K562 (cell line): ENCODE measurements around the gene RAD21L1. TPM values are rescaled to one million over a fixed set of nuclear protein-coding genes. Genes with fewer than 3 reads are reported as not detected.

ENCODE experiments used
- ATAC-seq: fragments of 200-7000 bp; cut with Tn5 transposase; 3 replicates; pipeline ENCODE4 v1.9.1; 2020; ENCODE audit warnings: moderate library complexity
- BruUV-seq: library from RNA; stranded (reverse); fragments of 400-500 nt; replicated peaks from 2 replicates; lab custom pipeline; 2021; lab: Mats Ljungman, UMichigan
- CTCF ChIA-PET: fragments of 300-600 bp; formaldehyde crosslinking; extraction: SDS; loops from one replicate; lab custom pipeline; 2021; ENCODE audit warnings: low intra/inter-chr PET ratio; lab: Yijun Ruan, JAX
- POLR2A ChIA-PET: fragments of 300-600, 350-650 bp; sonication (Branson Sonifier 250); formaldehyde crosslinking; extraction: SDS; loops from one replicate; lab custom pipeline; 2021; ENCODE audit warnings: antibody characterized with exemption, inconsistent platforms; lab: Yijun Ruan, JAX
- DNase-seq, 4 experiments: peaks; one replicate each; pipeline versions ENCODE4 v3.0.0 to v3.0.0-alpha.2; 2011 to 2018; ENCODE audit warnings: low spot score in 3 of 4, mixed read lengths in 3 of 4; ENCODE audit errors: extremely low read depth in 1 of 4
- FAIRE-seq: peaks from 2 replicates; lab custom pipeline; 2011; peaks lifted over from hg19 to GRCh38; lab: Jason Lieb, UNC
- H2AFZ ChIP-seq: 2 replicates; pipeline ENCODE4 v1.6.0; 2011; ENCODE audit warnings: low read depth, low read length, control low read depth, inconsistent platforms
- H3K27ac ChIP-seq: fragments of 200-600 bp; 3 replicates; pipeline ENCODE4 v1.8.0; 2011; ENCODE audit warnings: low read depth, mild to moderate bottlenecking, control low read depth, inconsistent platforms, low read length, moderate library complexity, mixed read lengths; ENCODE audit errors: extremely low read depth
- H3K27me3 ChIP-seq, 2 experiments: fragments of 300-600 bp in 1 of 2; 2 replicates in 1 of 2; 3 replicates in 1 of 2; pipeline versions ENCODE4 v1.6.0 to v1.8.0; 2011; ENCODE audit warnings: inconsistent platforms in 2 of 2, low read length in 2 of 2, mild to moderate bottlenecking in 1 of 2, mixed read lengths in 1 of 2, moderate library complexity in 1 of 2; ENCODE audit not compliant: control insufficient read depth in 2 of 2, insufficient read depth in 2 of 2
- H3K36me3 ChIP-seq: fragments of 300-600 bp; 3 replicates; pipeline ENCODE4 v1.8.0; 2011; ENCODE audit warnings: mild to moderate bottlenecking, low read length, inconsistent platforms; ENCODE audit not compliant: control insufficient read depth, insufficient read depth
- H3K4me1 ChIP-seq, 2 experiments: fragments of 200-600 bp in 1 of 2; replicated peaks in 1 of 2; 2 replicates in 1 of 2; 3 replicates in 1 of 2; pipeline versions ENCODE4 v1.5.1 to v1.8.0; 2011; ENCODE audit warnings: inconsistent platforms in 2 of 2, low read length in 2 of 2, mild to moderate bottlenecking in 1 of 2, mixed read lengths in 1 of 2, moderate library complexity in 1 of 2; ENCODE audit not compliant: control insufficient read depth in 2 of 2, insufficient read depth in 2 of 2
- H3K4me2 ChIP-seq: 2 replicates; pipeline ENCODE4 v1.6.1; 2011; ENCODE audit warnings: low read length, control low read depth, inconsistent platforms, mixed read lengths; ENCODE audit not compliant: insufficient read depth
- H3K4me3 ChIP-seq: fragments of 200-600 bp; sonication (generic), shearing (Covaris generic); 2 replicates; pipeline ENCODE4 v1.5.1; 2016; ENCODE audit warnings: control low read depth, inconsistent platforms
- H3K79me2 ChIP-seq: fragments of 200-600 bp; 3 replicates; pipeline ENCODE4 v1.8.0; 2011; ENCODE audit warnings: low read length, inconsistent platforms; ENCODE audit not compliant: control insufficient read depth, insufficient read depth
- H3K9ac ChIP-seq, 2 experiments: 2 replicates each; pipeline versions ENCODE4 v1.6.0 to v1.6.1; 2011; ENCODE audit warnings: low read depth in 2 of 2, low read length in 2 of 2, control low read depth in 1 of 2, inconsistent platforms in 1 of 2, mild to moderate bottlenecking in 1 of 2, mixed read lengths in 1 of 2; ENCODE audit not compliant: insufficient read depth in 1 of 2
- H3K9me1 ChIP-seq: one replicate; pipeline ENCODE4 v1.6.0; 2011; ENCODE audit warnings: inconsistent platforms, mild to moderate bottlenecking, low read length, moderate library complexity; ENCODE audit not compliant: control insufficient read depth, insufficient read depth
- H3K9me3 ChIP-seq: replicated peaks from 2 replicates; pipeline ENCODE4 v1.5.1; 2011; ENCODE audit warnings: low read depth, low read length, inconsistent platforms; ENCODE audit not compliant: control insufficient read depth, insufficient read depth
- H4K20me1 ChIP-seq: replicated peaks from 2 replicates; pipeline ENCODE4 v1.6.1; 2011; ENCODE audit warnings: low read length, inconsistent platforms, mixed read lengths; ENCODE audit not compliant: control insufficient read depth, insufficient read depth
- ADNP ChIP-seq: fragments of 200-800 bp; sonication (Bioruptor generic); IDR thresholded peaks from 2 replicates; pipeline ENCODE4 v1.6.1; 2016; ENCODE audit warnings: missing genetic modification characterization, missing compliant biosample characterization
- ARHGAP35 ChIP-seq: fragments of 450-650 bp; IDR thresholded peaks from 2 replicates; pipeline ENCODE4 v1.6.1; 2018; ENCODE audit not compliant: partially characterized antibody
- ATF7 ChIP-seq: fragments of 450-650 bp; IDR thresholded peaks from 2 replicates; pipeline ENCODE4 v1.7.1; 2014; ENCODE audit warnings: mild to moderate bottlenecking, moderate library complexity
- BCOR ChIP-seq: fragments of 450-650 bp; IDR thresholded peaks from 2 replicates; pipeline ENCODE4 v1.6.1; 2016
- CBX1 ChIP-seq: sonication (generic); IDR thresholded peaks from 2 replicates; pipeline ENCODE4 v1.6.1; 2016; ENCODE audit warnings: antibody characterized with exemption, low read depth, mild to moderate bottlenecking
- CC2D1A ChIP-seq: fragments of 450-650 bp; IDR thresholded peaks from 2 replicates; pipeline ENCODE4 v1.6.1; 2017; ENCODE audit warnings: mild to moderate bottlenecking
- CHD2 ChIP-seq: IDR thresholded peaks from 2 replicates; pipeline ENCODE4 v1.6.1; 2011; ENCODE audit warnings: low read depth, low read length
- CXXC5 ChIP-seq: fragments of 250-450 bp; sonication (Bioruptor Pico); IDR thresholded peaks from 2 replicates; pipeline ENCODE4 v1.8.0; 2022; ENCODE audit warnings: inconsistent platforms, mild to moderate bottlenecking, moderate library complexity
- EGR1 ChIP-seq: fragments of 450-650 bp; conservative IDR thresholded peaks from 2 replicates; pipeline ENCODE4 v1.6.1; 2017; ENCODE audit warnings: mild to moderate bottlenecking
- ERF ChIP-seq: fragments of 450-650 bp; formaldehyde crosslinking; IDR thresholded peaks from 2 replicates; pipeline ENCODE4 v1.4.0; 2020; ENCODE audit warnings: mild to moderate bottlenecking, mixed read lengths
- FOXK1 ChIP-seq: sonication (generic); formaldehyde crosslinking; IDR thresholded peaks from 2 replicates; pipeline ENCODE4 v1.8.0; 2022; ENCODE audit warnings: missing genetic modification reagents, mild to moderate bottlenecking, borderline replicate concordance
- HDGF ChIP-seq: fragments of 450-650 bp; IDR thresholded peaks from 2 replicates; pipeline ENCODE4 v1.6.1; 2016
- ILK ChIP-seq: fragments of 450-650 bp; IDR thresholded peaks from 2 replicates; pipeline ENCODE4 v1.6.1; 2016; ENCODE audit warnings: missing genetic modification characterization, low read depth, mild to moderate bottlenecking, missing compliant biosample characterization, moderate library complexity, borderline replicate concordance
- KLF13 ChIP-seq: fragments of 450-650 bp; IDR thresholded peaks from 2 replicates; pipeline ENCODE4 v1.6.1; 2016; ENCODE audit warnings: missing genetic modification characterization, low read depth, mild to moderate bottlenecking, missing compliant biosample characterization, moderate library complexity, borderline replicate concordance
- MED1 ChIP-seq: sonication (generic); formaldehyde crosslinking; IDR thresholded peaks from 2 replicates; pipeline ENCODE4 v1.8.1; 2023; ENCODE audit warnings: missing genetic modification reagents, borderline replicate concordance
- PHF8 ChIP-seq: fragments of 200-600 bp; sonication (generic); IDR thresholded peaks from 2 replicates; pipeline ENCODE4 v1.6.1; 2012; ENCODE audit warnings: mixed run types, mild to moderate bottlenecking, inconsistent platforms, low read length, moderate library complexity, borderline replicate concordance
- PML ChIP-seq: IDR thresholded peaks from 2 replicates; pipeline ENCODE4 v1.6.1; 2012; ENCODE audit warnings: low read length, inconsistent platforms
- PTBP1 ChIP-seq: fragments of 200-400 bp; formaldehyde crosslinking; IDR thresholded peaks from 2 replicates; pipeline ENCODE4 v1.6.1; 2017; ENCODE audit warnings: low read depth, low read length
- RCOR1 ChIP-seq, 2 experiments: IDR thresholded peaks; 2 replicates each; pipeline ENCODE4 v1.6.1; 2012; ENCODE audit warnings: low read depth in 2 of 2, low read length in 2 of 2, borderline replicate concordance in 1 of 2, improper control_type of control experiment in 1 of 2
- SMARCA5 ChIP-seq: fragments of 450-650 bp; IDR thresholded peaks from 2 replicates; pipeline ENCODE4 v1.6.1; 2016
- SRF ChIP-seq, 2 experiments: fragments of 250-450, 450-650 bp in 1 of 2; sonication (Bioruptor Pico) in 1 of 2; sonication (generic) in 1 of 2; formaldehyde crosslinking; IDR thresholded peaks; 2 replicates each; pipeline versions ENCODE4 v1.5.0 to v1.5.1; 2020 to 2022; ENCODE audit warnings: mild to moderate bottlenecking in 1 of 2, missing genetic modification reagents in 1 of 2
- ZNF668 ChIP-seq: fragments of 250-450 bp; sonication (Bioruptor Pico); IDR thresholded peaks from 2 replicates; pipeline ENCODE4 v1.8.0; 2022; ENCODE audit warnings: mild to moderate bottlenecking, inconsistent platforms
- WGBS: fragments of 100-300 bp; shearing (Covaris generic); methylation state at CpG from one replicate; pipeline ENCODE4 v1.1.6; 2016; ENCODE audit warnings: low coverage, mixed read lengths; ENCODE audit not compliant: insufficient coverage; ENCODE audit errors: missing lambda C conversion rate; 5-methylcytosine and 5-hydroxymethylcytosine counted together
- in situ Hi-C: fragments of 300-500 bp; cut with MboI; formaldehyde crosslinking; loops from 4 replicates; pipeline ENCODE4 v1.15.0; 2018; ENCODE audit warnings: inconsistent platforms, mixed read lengths
- intact Hi-C: fragments of 100-400 bp; cut with micrococcal nuclease; formaldehyde crosslinking; loops from 2 replicates; pipeline ENCODE4 v1.14.2; 2022
- polyA plus RNA-seq, 8 experiments: library from polyadenylated mRNA; depleted of rRNA in 4 of 8; stranded (reverse) in 5 of 8; unstranded in 3 of 8; fragments of >200 nt; fragmentation: Nextera tagmentation in 2 of 8; fragmentation: Illumina TruSeq in 1 of 8; extraction: Ambion mirVana in 2 of 8; extraction: Trizol in 1 of 8; gene quantifications; 2 replicates each; pipeline versions ENCODE4 v1.2.1 to v1.2.3, GENCODE V29; 2011 to 2014; ENCODE audit warnings: inconsistent platforms in 1 of 8, missing spikeins in 1 of 8
- total RNA-seq, 7 experiments: library from RNA; depleted of rRNA in 6 of 7; stranded (reverse); fragments of >200 nt in 6 of 7; fragmentation: Illumina TruSeq in 2 of 7; extraction: Trizol in 2 of 7; gene quantifications; 2 replicates each; pipeline versions ENCODE4 v1.2.1 to v1.2.3, GENCODE V29; 2011 to 2021; ENCODE audit warnings: low replicate concordance in 1 of 7
- TF ChIP-seq, protein P1 (sequence below): sonication (generic); formaldehyde crosslinking; IDR thresholded peaks from 2 replicates; pipeline ENCODE4 v1.8.1; 2023; ENCODE audit warnings: mild to moderate bottlenecking, missing genetic modification reagents
- TF ChIP-seq, protein P2 (sequence below): sonication (generic); formaldehyde crosslinking; IDR thresholded peaks from 2 replicates; pipeline ENCODE4 v1.8.0; 2022; ENCODE audit warnings: mild to moderate bottlenecking, missing genetic modification reagents

Gene RAD21L1
- total and polyA plus RNA-seq, 9 of the 15 experiments (the other 6 are each of a cell fraction or from before 2014, with no cell fraction given): 0.17 to 1.7 (median 0.45) TPM; not detected in 1

DNA sequence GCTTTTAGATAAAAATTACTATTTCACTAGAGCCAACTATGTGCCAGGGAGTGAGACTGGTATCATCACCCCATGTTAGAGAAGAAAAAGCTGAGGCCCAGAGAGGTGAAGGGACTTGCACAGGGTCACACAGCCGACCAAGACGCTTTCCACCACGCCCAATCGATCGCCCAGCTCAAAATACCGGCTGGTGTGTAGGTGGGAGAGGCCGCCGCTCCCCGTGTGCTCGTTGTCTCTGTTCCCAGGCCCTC lies 40.0 kb downstream of the RAD21L1 start:
- DNase-seq (no peak), FAIRE-seq (peak; percentile 80), ATAC-seq (no peak)
- H3K4me1 ChIP-seq: peaks cover 12 to 46% of the 10 kb centered on the region in 2 experiments
- peak overlapping the region; percentile 55 for H3K4me3 ChIP-seq
- no peaks in the 10 kb centered on the region for H4K20me1 ChIP-seq
- H3K9me1 ChIP-seq: no peaks in the 10 kb centered on the region
- intact Hi-C loops (no loop called here), in situ Hi-C loops (no loop called here)
- peaks cover 9% of the 10 kb centered on the region; the same call in 1 of the 2 replicates for H3K9me3 ChIP-seq
- H3K4me2 ChIP-seq: peak overlapping the region; percentile 63; the same call in 1 of the 2 replicates
- BruUV-seq: no TSS peak
- POLR2A ChIA-PET: interaction anchor here (2.5 kb wide), 1 partner anchor 14 kb away, joined by 8 read pairs; no protein-coding TSS in a partner anchor
- no peaks in the 10 kb centered on the region; the same call in 2 of the 3 replicates for H3K79me2 ChIP-seq
- H3K9ac ChIP-seq: peak overlapping the region; percentile 55 to 88; a peak in 3 of 4 replicates
- 0% methylated on average over 5 of the region's 10 CpGs for WGBS
- no peaks in the 10 kb centered on the region; the same call in 2 of the 3 replicates for H3K36me3 ChIP-seq
- CTCF ChIA-PET: interaction anchor here (0.6 kb wide), 1 partner anchor 156 kb away, joined by 3 read pairs; no protein-coding TSS in a partner anchor
- H3K27ac ChIP-seq: peak overlapping the region; percentile 77
- H3K27me3 ChIP-seq: no peaks in the 10 kb centered on the region
- peak overlapping the region; percentile 74 for H2AFZ ChIP-seq
- TF ChIP-seq BCOR (peak; percentile 99), FOXK1 (no peak), PHF8 (peak; percentile 2; the same call in 1 of the 2 replicates), MED1 (CRISPR knock-in tag) (no peak), CXXC5 (peak; percentile 26), SRF (CRISPR knock-in tag; IDR thresholded peaks at IDR 0.05) (no peak), ARHGAP35 (no peak), EGR1 (peak; percentile 31), ATF7 (no peak), CHD2 (no peak), ZNF668 (CRISPR knock-in tag) (no peak), ILK (tag) (no peak), SMARCA5 (peak; percentile 81), CBX1 (peak; percentile 47; the same call in 1 of the 2 replicates), PTBP1 (0 out of 2 replicates have a peak, but pooled peaks have one; percentile 36), PML (no peak), RCOR1 (IDR thresholded peaks at IDR 0.05; ENCODE audit: borderline replicate concordance in 1 of 2, low read depth in 2 of 2, low read length in 2 of 2) (peak in 1 of 2 experiments; percentile 81; a peak in 2 of 4 replicates), KLF13 (0 out of 2 replicates have a peak, but pooled peaks have one; percentile 33), CC2D1A (0 out of 2 replicates have a peak, but pooled peaks have one; percentile 33), ADNP (tag) (0 out of 2 replicates have a peak, but pooled peaks have one; percentile 78), ERF (no peak), HDGF (peak; percentile 38; the same call in 1 of the 2 replicates)
- TF ChIP-seq, protein P1, sequence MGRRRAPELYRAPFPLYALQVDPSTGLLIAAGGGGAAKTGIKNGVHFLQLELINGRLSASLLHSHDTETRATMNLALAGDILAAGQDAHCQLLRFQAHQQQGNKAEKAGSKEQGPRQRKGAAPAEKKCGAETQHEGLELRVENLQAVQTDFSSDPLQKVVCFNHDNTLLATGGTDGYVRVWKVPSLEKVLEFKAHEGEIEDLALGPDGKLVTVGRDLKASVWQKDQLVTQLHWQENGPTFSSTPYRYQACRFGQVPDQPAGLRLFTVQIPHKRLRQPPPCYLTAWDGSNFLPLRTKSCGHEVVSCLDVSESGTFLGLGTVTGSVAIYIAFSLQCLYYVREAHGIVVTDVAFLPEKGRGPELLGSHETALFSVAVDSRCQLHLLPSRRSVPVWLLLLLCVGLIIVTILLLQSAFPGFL: no peak
- TF ChIP-seq, protein P2, sequence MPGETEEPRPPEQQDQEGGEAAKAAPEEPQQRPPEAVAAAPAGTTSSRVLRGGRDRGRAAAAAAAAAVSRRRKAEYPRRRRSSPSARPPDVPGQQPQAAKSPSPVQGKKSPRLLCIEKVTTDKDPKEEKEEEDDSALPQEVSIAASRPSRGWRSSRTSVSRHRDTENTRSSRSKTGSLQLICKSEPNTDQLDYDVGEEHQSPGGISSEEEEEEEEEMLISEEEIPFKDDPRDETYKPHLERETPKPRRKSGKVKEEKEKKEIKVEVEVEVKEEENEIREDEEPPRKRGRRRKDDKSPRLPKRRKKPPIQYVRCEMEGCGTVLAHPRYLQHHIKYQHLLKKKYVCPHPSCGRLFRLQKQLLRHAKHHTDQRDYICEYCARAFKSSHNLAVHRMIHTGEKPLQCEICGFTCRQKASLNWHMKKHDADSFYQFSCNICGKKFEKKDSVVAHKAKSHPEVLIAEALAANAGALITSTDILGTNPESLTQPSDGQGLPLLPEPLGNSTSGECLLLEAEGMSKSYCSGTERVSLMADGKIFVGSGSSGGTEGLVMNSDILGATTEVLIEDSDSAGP: peak; percentile 92; the same call in 1 of the 2 replicates
